Muscle of leg (tissue), 11 donors: ENCODE measurements around the gene TBX3. TPM values are rescaled to one million over a fixed set of nuclear protein-coding genes. Genes with fewer than 3 reads are reported as not detected.
"Not testable (repeated sequence)": the region's sequence is repeated elsewhere in the genome, so short reads cannot be mapped to it uniquely, and the experiment has no call there.

ENCODE experiments used
- DNase-seq: peaks from one replicate; pipeline ENCODE4 v3.0.0; 2013
- H3K27ac ChIP-seq: one replicate; pipeline ENCODE4 v1.5.1; 2013; ENCODE audit warnings: mild to moderate bottlenecking, low read length, control low read depth
- H3K27me3 ChIP-seq: one replicate; pipeline ENCODE4 v1.6.1; 2013; ENCODE audit warnings: low read length; ENCODE audit not compliant: control insufficient read depth, insufficient read depth
- H3K36me3 ChIP-seq: one replicate; pipeline ENCODE4 v1.6.1; 2013; ENCODE audit warnings: low read length; ENCODE audit not compliant: control insufficient read depth, insufficient read depth
- H3K4me1 ChIP-seq: one replicate; pipeline ENCODE4 v1.6.1; 2013; ENCODE audit warnings: low read length; ENCODE audit not compliant: control insufficient read depth, insufficient read depth
- H3K4me3 ChIP-seq: one replicate; pipeline ENCODE4 v1.5.1; 2013; ENCODE audit warnings: low read length, control low read depth
- H3K9me3 ChIP-seq: replicated peaks from 2 replicates; pipeline ENCODE4 v1.6.1; 2013; ENCODE audit warnings: low read depth, low read length; ENCODE audit not compliant: control insufficient read depth
- WGBS: methylation state at CpG from one replicate; pipeline ENCODE4 v1.1.5; 2013; ENCODE audit warnings: missing lambda C conversion rate; ENCODE audit not compliant: insufficient coverage; 5-methylcytosine and 5-hydroxymethylcytosine counted together
- polyA plus RNA-seq, 8 donors: library from polyadenylated mRNA; unstranded; fragments of 120-200 nt; gene quantifications; one replicate each; pipeline versions ENCODE4 v1.2.1 to v1.2.3, GENCODE V29; 2013; ENCODE audit warnings: inconsistent platforms in 1 of 8, low replicate concordance in 1 of 8; ENCODE audit not compliant: insufficient read length in 8 of 8, insufficient read depth in 1 of 8
- total RNA-seq: library from RNA; stranded (reverse); fragments of 120-200 nt; gene quantifications from one replicate; pipeline ENCODE4 v1.2.4, GENCODE V29; 2013

Gene TBX3
- total and polyA plus RNA-seq, 9 donors: 16.6 to 33.8 (median 26.0) TPM

- WGBS: no CpG with 5 or more reads among the region's 7 CpGs
- Histone ChIP-seq H3K27me3 (peaks cover 36% of the 10 kb centered on the region), H3K4me3 (no peak overlapping the region), H3K27ac (no peak overlapping the region), H3K9me3 (peaks cover 3% of the 10 kb centered on the region), H3K4me1 (no peaks in the 10 kb centered on the region), H3K36me3 (no peaks in the 10 kb centered on the region)
- DNase-seq: no peak
Observed at GRCh38 chr12:114710151-114710550, 26.2 kb upstream of the TBX3 start.

DNA sequence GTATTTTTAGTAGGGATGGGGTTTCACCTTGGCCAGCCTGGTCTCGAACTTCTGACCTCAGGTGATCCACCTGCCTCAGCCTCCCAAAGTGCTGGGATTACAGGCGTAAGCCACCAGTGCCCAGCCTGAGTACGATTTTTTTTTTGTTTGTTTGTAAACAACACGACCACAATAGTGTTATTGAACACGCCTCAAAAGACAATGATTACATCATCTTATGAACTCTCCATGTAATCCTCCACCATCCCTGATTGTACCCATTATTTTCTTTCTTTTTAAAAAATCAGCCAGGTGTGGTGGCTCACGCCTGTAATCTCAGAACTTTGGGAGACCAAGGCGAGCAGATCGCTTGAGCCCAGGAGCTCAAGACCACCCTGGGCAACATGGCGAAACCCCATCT lies 25.1 kb upstream of the TBX3 start:
- no peaks in the 10 kb centered on the region for H3K36me3 ChIP-seq
- H3K4me1 ChIP-seq: peaks cover 4% of the 10 kb centered on the region
- DNase-seq: no peak
- no peak overlapping the region for H3K4me3 ChIP-seq
- WGBS: 87% methylated on average over 5 of the region's 9 CpGs
- H3K27ac ChIP-seq: no peak overlapping the region
- H3K9me3 ChIP-seq: peaks cover 3% of the 10 kb centered on the region
- peaks cover 40% of the 10 kb centered on the region for H3K27me3 ChIP-seq

- H3K4me1 ChIP-seq, H3K9me3 ChIP-seq, H3K36me3 ChIP-seq, H3K27ac ChIP-seq, H3K4me3 ChIP-seq, DNase-seq: not testable (repeated sequence)
- WGBS: 91% methylated on average over 3 of the region's 5 CpGs
- peaks cover 43% of the 10 kb centered on the region for H3K27me3 ChIP-seq
Observed at GRCh38 chr12:114708598-114708997, 24.6 kb upstream of the TBX3 start.

DNA sequence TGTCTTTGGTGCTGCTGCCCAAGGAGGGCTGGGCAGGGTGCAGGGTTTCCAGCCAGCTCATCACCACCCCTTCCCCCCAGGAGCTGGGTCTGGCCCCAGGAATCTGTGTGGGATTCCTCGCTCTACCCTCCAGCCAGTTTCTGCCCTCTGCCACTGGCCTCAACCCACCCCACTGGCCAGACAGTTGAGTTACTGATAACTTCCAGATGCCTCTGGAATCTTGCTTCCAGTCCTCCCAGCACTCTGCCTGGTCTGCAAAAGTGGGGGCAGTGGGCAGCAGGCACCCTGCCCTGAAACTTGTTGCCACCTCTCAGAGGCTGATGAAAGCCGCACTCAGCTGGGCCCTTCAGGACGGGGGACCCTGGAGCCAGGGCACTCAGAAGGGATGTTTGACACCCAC lies 20.1 kb upstream of the TBX3 start:
- 65% methylated on average over 2 of the region's 3 CpGs for WGBS
- peaks cover 63% of the 10 kb centered on the region for H3K27me3 ChIP-seq
- H3K27ac ChIP-seq: no peak overlapping the region
- H3K9me3 ChIP-seq: no peaks in the 10 kb centered on the region
- no peaks in the 10 kb centered on the region for H3K36me3 ChIP-seq
- no peak overlapping the region for H3K4me3 ChIP-seq
- no peak for DNase-seq
- peaks cover 17% of the 10 kb centered on the region for H3K4me1 ChIP-seq

GRCh38 chr12:114703060-114703493 lies 19.1 kb upstream of the TBX3 start:
- H3K4me1 ChIP-seq: peaks cover 20% of the 10 kb centered on the region
- no peak for DNase-seq
- no peak overlapping the region for H3K4me3 ChIP-seq
- no peak overlapping the region for H3K27ac ChIP-seq
- no CpG with 5 or more reads among the region's 6 CpGs for WGBS
- H3K36me3 ChIP-seq: no peaks in the 10 kb centered on the region
- H3K9me3 ChIP-seq: no peaks in the 10 kb centered on the region
- H3K27me3 ChIP-seq: peaks cover 67% of the 10 kb centered on the region

GRCh38 chr12:114702462-114702861 lies 18.5 kb upstream of the TBX3 start:
- no peak overlapping the region for H3K4me3 ChIP-seq
- DNase-seq: no peak
- no peaks in the 10 kb centered on the region for H3K36me3 ChIP-seq
- H3K27me3 ChIP-seq: peaks cover 74% of the 10 kb centered on the region
- WGBS: 37% methylated on average over 3 of the region's 10 CpGs
- H3K9me3 ChIP-seq: no peaks in the 10 kb centered on the region
- H3K27ac ChIP-seq: no peak overlapping the region
- H3K4me1 ChIP-seq: peaks cover 26% of the 10 kb centered on the region

DNA sequence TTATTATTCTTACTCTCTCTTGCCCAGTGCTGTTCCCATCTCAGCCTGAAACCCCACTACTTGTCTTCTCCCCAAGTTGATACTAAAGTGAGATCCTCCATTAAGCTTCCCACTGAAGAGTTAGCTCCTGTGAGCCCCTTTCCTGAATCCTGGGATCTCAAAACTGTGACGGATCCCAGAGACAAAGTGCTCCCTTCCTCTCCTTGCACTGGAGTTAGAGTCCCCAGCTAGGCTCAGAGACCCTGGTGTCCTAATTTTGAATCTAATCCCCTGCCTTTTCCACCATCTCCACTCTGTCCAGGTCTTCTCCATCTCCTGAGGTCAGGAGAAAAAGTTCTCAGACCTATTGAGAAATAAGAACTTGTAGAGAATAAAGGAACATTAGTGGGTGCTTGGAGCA lies 17.6 kb upstream of the TBX3 start:
- WGBS: 29% methylated on average over 1 of the region's 1 CpG
- Histone ChIP-seq H3K27ac (no peak overlapping the region), H3K4me3 (no peak overlapping the region), H3K9me3 (no peaks in the 10 kb centered on the region), H3K4me1 (peaks cover 32% of the 10 kb centered on the region), H3K27me3 (peaks cover 83% of the 10 kb centered on the region), H3K36me3 (no peaks in the 10 kb centered on the region)
- DNase-seq: no peak

DNA sequence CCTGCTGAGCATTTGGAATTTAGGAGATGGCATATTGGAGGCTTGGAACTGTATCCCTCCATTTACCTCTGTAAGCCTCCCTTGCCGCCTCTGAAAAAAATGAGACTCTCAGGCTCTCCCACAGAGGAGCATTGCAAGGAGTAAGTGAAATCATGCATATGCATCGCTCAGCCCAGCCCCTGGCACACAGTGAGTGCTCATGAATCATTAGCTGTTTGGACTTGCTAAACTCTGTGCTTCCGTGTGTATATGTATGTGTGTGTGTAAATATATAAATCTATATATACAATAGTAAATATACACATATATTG lies 17.1 kb upstream of the TBX3 start:
- Histone ChIP-seq H3K4me1 (peaks cover 32% of the 10 kb centered on the region), H3K9me3 (no peaks in the 10 kb centered on the region), H3K36me3 (no peaks in the 10 kb centered on the region), H3K4me3 (no peak overlapping the region), H3K27me3 (peaks cover 83% of the 10 kb centered on the region), H3K27ac (no peak overlapping the region)
- no peak for DNase-seq
- no CpG with 5 or more reads among the region's 3 CpGs for WGBS

DNA sequence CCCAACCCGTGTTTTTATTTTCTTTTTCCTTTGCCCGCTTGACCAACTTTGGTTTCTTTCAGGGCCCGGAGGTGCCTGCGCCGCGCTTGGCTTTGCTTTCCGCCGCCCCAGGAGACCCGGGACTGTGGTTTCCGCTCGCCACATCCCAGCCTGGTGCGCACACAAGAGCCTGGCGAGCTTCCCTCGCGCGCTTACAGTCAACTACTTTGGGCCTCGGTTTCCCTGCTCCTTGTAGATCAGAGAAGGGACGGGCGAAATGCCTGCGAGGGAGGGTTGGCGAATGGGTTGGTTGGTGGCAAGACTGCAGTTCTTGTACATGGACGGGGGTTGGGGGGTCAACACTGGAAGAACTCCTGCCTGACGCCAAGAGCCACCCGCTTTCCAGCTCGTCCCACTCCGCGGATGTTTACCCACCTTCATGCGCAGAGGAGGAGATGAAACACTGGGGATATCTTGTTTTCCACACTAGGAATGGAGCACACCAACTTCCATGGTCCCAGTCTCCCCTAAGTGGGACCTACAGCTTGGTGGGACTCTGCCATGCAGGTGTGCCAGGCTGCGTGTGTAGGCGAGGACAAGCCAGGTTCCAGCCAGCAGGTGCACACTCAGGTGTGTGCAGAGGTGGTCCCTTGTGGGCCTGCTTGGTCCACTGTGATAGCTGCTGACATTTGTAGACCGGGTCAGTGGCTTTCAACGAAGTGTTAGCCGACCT lies 16.6 kb upstream of the TBX3 start:
- H3K4me3 ChIP-seq: no peak overlapping the region
- H3K4me1 ChIP-seq: peaks cover 32% of the 10 kb centered on the region
- no peak for DNase-seq
- H3K27me3 ChIP-seq: peaks cover 86% of the 10 kb centered on the region
- 22% methylated on average over 28 of the region's 33 CpGs for WGBS
- H3K36me3 ChIP-seq: no peaks in the 10 kb centered on the region
- H3K9me3 ChIP-seq: no peaks in the 10 kb centered on the region
- H3K27ac ChIP-seq: no peak overlapping the region

GRCh38 chr12:114698566-114699163 lies 14.7 kb upstream of the TBX3 start:
- DNase-seq: no peak
- H3K27me3 ChIP-seq: peaks cover 93% of the 10 kb centered on the region
- H3K4me1 ChIP-seq: peaks cover 24% of the 10 kb centered on the region
- H3K27ac ChIP-seq: no peak overlapping the region
- no peaks in the 10 kb centered on the region for H3K9me3 ChIP-seq
- 40% methylated on average over 2 of the region's 6 CpGs for WGBS
- peak overlapping the region; percentile 41 for H3K4me3 ChIP-seq
- H3K36me3 ChIP-seq: no peaks in the 10 kb centered on the region
